T follicular helper cell (primary cell): Measurements from ENCODE around the gene CFAP77.
"Not testable (repeated sequence)": the region's sequence is repeated elsewhere in the genome, so short reads cannot be mapped to it uniquely, and the experiment has no call there.

Experiments used
- DNase-seq: peaks from one replicate; pipeline ENCODE4 v3.0.0-alpha.2; 2020; ENCODE audit warnings: low read depth
- total RNA-seq, 2 experiments: gene quantifications; one replicate each; lab custom pipeline; 2026; lab: John Stamatoyannopoulos, UW

The CFAP77 gene
- total RNA-seq, result 0 to 0.04 reads per million in 2 experiments

GRCh38 chr9:132409828-132410528, at the start of gene CFAP77:
Gene CFAP77 (plus strand): TSS chr9:132410211. CDS start chr9:132410272, 61 bp downstream.
- DNase-seq, result peak; percentile 29

- DNase-seq, result no peak
These were observed 45.9 kb upstream of the CFAP77 start for GRCh38 chr9:132364068-132364467.

GRCh38 chr9:132365986-132366385, 44.0 kb upstream of the CFAP77 start:
- no peak for DNase-seq

- DNase-seq, result no peak
These were observed 43.5 kb upstream of the CFAP77 start for GRCh38 chr9:132366481-132366880.

- DNase-seq, result no peak
These were observed 42.2 kb upstream of the CFAP77 start for GRCh38 chr9:132367613-132368313.

- DNase-seq, result no peak
These were observed 40.6 kb upstream of the CFAP77 start for GRCh38 chr9:132369421-132369820.

- DNase-seq, result no peak
These were observed 39.4 kb upstream of the CFAP77 start for GRCh38 chr9:132370592-132370991.

- no peak for DNase-seq
These were observed 37.6 kb upstream of the CFAP77 start for GRCh38 chr9:132372177-132373095.

- not testable (repeated sequence) for DNase-seq
These were observed 32.2 kb upstream of the CFAP77 start for GRCh38 chr9:132377769-132378168.

GRCh38 chr9:132378416-132378815, 31.6 kb upstream of the CFAP77 start:
- DNase-seq, result not testable (repeated sequence)

GRCh38 chr9:132381966-132382541, 28.0 kb upstream of the CFAP77 start:
- DNase-seq, result no peak

GRCh38 chr9:132383462-132383883, 26.5 kb upstream of the CFAP77 start:
- DNase-seq, result no peak

GRCh38 chr9:132384376-132384775, 25.6 kb upstream of the CFAP77 start:
- no peak for DNase-seq

- DNase-seq, result no peak
These were observed 22.9 kb upstream of the CFAP77 start for GRCh38 chr9:132387133-132387532.

- no peak for DNase-seq
These were observed 19.0 kb upstream of the CFAP77 start for GRCh38 chr9:132390966-132391365.

- DNase-seq, result no peak
These were observed 18.6 kb upstream of the CFAP77 start for GRCh38 chr9:132391449-132391848.

GRCh38 chr9:132395560-132395959, 14.5 kb upstream of the CFAP77 start:
- DNase-seq, result no peak

- DNase-seq, result no peak
These were observed 8.2 kb upstream of the CFAP77 start for GRCh38 chr9:132401824-132402223.

- no peak for DNase-seq
These were observed 5.7 kb upstream of the CFAP77 start for GRCh38 chr9:132404228-132404881.

GRCh38 chr9:132406554-132407122, 3.4 kb upstream of the CFAP77 start, which contains the start of gene TTF1:
Gene TTF1 (minus strand): TSS chr9:132406840. CDS start chr9:132402821, 4,019 bp downstream.
- DNase-seq, result peak; percentile 94

GRCh38 chr9:132407196-132407595, 2.8 kb upstream of the CFAP77 start:
- DNase-seq, result no peak
